ENCODE measurements around the gene TBC1D1. TPM values are rescaled to one million over a fixed set of nuclear protein-coding genes. Genes with fewer than 3 reads are reported as not detected.

The TBC1D1 gene
- polyA plus RNA-seq, 3 donors = 23.3 to 70.0 (median 31.5) TPM

DNA sequence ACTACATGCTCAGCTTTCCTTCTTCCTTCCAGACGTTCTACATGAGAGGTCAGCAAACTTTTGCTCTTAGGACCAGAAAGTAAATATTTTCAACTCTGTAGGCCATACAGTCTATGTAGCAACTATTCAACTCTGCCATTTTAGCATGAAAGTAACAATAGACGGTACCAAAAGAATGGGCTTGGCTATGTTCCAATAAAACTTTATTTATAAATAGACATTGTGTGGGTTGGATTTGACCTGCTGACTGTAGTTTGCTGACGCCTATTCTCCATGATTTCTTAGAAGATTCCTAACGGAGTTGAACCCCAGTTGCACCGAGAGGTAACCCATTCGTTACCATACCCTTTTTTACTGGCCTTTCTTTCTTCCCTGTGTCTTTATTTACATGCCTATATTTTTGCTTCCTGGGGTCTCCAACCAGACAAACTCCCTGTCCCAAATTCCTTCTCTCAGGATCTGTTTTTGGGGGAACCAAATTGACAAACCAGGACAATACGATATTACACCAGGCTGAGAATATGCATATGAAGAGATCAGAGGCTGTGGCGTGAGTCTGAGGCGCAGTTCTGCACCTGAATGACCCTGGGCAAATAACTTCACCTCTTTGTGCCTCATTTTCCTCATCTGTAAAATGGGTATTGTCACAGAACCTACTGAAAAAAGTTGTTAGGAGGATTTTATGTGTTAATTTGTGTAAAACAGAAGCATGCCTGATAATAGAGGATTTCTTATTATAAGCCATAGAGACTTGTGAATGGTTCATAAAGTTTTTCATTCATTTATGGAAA lies 58.9 kb downstream of the TBC1D1 start:
- Histone ChIP-seq H3K4me2 (replicated peaks; ENCODE audit: extremely low read depth, low read length, poor library complexity, severe bottlenecking) (no peak overlapping the region), H3K4me3 (replicated peaks in 1 of 3; ENCODE audit: low read depth in 2 of 3, low read length in 3 of 3) (no peak overlapping the region), H3K79me2 (ENCODE audit: insufficient read depth, low read length) (peaks cover 49% of the 10 kb centered on the region), H3K36me3 (replicated peaks in 1 of 2; ENCODE audit: control insufficient read depth in 1 of 2, insufficient read depth in 2 of 2, low read length in 2 of 2) (peaks cover 3 to 22% of the 10 kb centered on the region in 2 donors), H3K4me1 (ENCODE audit: control insufficient read depth in 1 of 2, insufficient read depth in 2 of 2, low read length in 2 of 2) (peaks cover 27 to 41% of the 10 kb centered on the region in 2 donors), H3K9me3 (replicated peaks in 1 of 2; ENCODE audit: control insufficient read depth in 1 of 2, insufficient read depth in 1 of 2, low read length in 2 of 2) (no peaks in the 10 kb centered on the region), H3K9ac (ENCODE audit: insufficient read depth, low read length, poor library complexity, severe bottlenecking) (no peak overlapping the region), H4K20me1 (ENCODE audit: insufficient read depth, low read length) (peaks cover 82% of the 10 kb centered on the region), H3K27me3 (ENCODE audit: control insufficient read depth in 2 of 2, insufficient read depth in 2 of 2, low read length in 2 of 2) (no peaks in the 10 kb centered on the region), H2AFZ (ENCODE audit: insufficient read depth, low read depth, low read length, poor library complexity, severe bottlenecking) (no peak overlapping the region), H3K27ac (ENCODE audit: low read depth in 1 of 2, low read length in 2 of 2) (no peak overlapping the region)
- H3K4me3 Mint-ChIP-seq = no peak overlapping the region
- H3K9me3 Mint-ChIP-seq = peaks cover 0 to 3% (median 0%) of the 10 kb centered on the region in 7 donors
- TF ChIP-seq, protein P1, sequence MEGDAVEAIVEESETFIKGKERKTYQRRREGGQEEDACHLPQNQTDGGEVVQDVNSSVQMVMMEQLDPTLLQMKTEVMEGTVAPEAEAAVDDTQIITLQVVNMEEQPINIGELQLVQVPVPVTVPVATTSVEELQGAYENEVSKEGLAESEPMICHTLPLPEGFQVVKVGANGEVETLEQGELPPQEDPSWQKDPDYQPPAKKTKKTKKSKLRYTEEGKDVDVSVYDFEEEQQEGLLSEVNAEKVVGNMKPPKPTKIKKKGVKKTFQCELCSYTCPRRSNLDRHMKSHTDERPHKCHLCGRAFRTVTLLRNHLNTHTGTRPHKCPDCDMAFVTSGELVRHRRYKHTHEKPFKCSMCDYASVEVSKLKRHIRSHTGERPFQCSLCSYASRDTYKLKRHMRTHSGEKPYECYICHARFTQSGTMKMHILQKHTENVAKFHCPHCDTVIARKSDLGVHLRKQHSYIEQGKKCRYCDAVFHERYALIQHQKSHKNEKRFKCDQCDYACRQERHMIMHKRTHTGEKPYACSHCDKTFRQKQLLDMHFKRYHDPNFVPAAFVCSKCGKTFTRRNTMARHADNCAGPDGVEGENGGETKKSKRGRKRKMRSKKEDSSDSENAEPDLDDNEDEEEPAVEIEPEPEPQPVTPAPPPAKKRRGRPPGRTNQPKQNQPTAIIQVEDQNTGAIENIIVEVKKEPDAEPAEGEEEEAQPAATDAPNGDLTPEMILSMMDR (IDR thresholded peaks at IDR 0.05) = no peak
- no peak for DNase-seq
- no peaks in the 10 kb centered on the region for H3K27me3 Mint-ChIP-seq (ENCODE audit: low read depth in 3 of 3)
- no peak overlapping the region for H3K27ac Mint-ChIP-seq
- 89% methylated on average over 5 of the region's 9 CpGs for WGBS (ENCODE audit: insufficient coverage)
- H3K4me1 Mint-ChIP-seq = peaks cover 42% of the 10 kb centered on the region
- H3K36me3 Mint-ChIP-seq = peaks cover 34 to 40% of the 10 kb centered on the region in 2 donors
- intact Hi-C loops (cut with micrococcal nuclease) = no loop called here

DNA sequence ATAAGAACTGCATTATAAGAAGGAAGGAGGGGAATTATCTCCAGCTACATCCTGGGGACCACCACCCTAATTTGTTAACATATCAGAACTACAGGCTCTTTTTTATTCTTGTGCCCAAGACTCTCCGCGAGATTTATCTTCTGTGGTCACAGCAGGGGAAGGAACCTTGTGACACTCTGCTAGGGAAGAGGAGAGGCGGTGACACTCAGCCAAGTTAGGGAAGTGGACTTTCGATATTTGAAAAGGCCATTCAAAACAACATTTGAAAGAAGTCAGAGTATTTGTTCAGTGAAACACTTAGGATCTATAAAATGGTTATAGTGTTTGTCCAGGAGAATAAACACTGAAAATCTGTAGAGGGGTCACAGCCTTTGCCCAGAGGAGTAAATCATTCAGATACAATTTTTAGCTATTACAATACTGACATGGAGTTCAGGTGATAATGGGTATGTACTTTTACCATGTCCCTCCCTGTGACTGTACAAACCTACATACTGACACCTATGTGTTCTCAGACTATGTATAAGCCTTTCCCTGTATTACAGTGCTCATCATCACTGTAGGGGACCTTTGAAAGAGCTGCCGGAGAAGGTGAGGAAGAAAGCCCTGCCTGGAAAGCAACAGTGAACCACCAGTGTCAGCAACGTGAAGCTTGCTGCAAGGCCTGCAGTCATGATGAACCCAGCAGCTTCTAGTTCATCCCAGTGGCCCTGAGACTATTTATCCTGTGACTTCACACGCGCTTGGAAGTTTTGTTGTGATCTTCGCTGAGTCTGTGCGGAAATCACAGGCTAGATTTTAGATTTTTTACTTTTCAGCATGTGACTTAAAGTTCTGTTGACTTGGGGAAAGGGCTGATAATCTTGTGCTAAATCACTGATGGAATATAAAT lies 60.8 kb downstream of the TBC1D1 start:
- TF ChIP-seq, protein P1 (IDR thresholded peaks at IDR 0.05) = no peak
- peaks cover 0 to 3% (median 0%) of the 10 kb centered on the region in 7 donors for H3K9me3 Mint-ChIP-seq
- H3K4me3 ChIP-seq (replicated peaks in 1 of 3; ENCODE audit: low read depth in 2 of 3, low read length in 3 of 3) = peak overlapping the region in 1 of 3 experiments; percentile 12
- H3K4me3 Mint-ChIP-seq = no peak overlapping the region
- peak; percentile 34 to 50 (median 44) for DNase-seq
- no peaks in the 10 kb centered on the region for H3K9me3 ChIP-seq (replicated peaks in 1 of 2; ENCODE audit: control insufficient read depth in 1 of 2, insufficient read depth in 1 of 2, low read length in 2 of 2)
- peaks cover 28% of the 10 kb centered on the region for H3K4me1 Mint-ChIP-seq
- peaks cover 20 to 24% of the 10 kb centered on the region in 2 donors for H3K4me1 ChIP-seq (ENCODE audit: control insufficient read depth in 1 of 2, insufficient read depth in 2 of 2, low read length in 2 of 2)
- H3K27ac Mint-ChIP-seq = peak overlapping the region; percentile 1 to 90 (median 57)
- H3K79me2 ChIP-seq (ENCODE audit: insufficient read depth, low read length) = peaks cover 47% of the 10 kb centered on the region
- peak overlapping the region; percentile 28 for H3K4me2 ChIP-seq (replicated peaks; ENCODE audit: extremely low read depth, low read length, poor library complexity, severe bottlenecking)
- 42% methylated on average over 4 of the region's 10 CpGs for WGBS (ENCODE audit: insufficient coverage)
- H2AFZ ChIP-seq (ENCODE audit: insufficient read depth, low read depth, low read length, poor library complexity, severe bottlenecking) = peak overlapping the region; percentile 4
- H3K27ac ChIP-seq (ENCODE audit: low read depth in 1 of 2, low read length in 2 of 2) = peak overlapping the region in 1 of 2 donors; percentile 67
- H4K20me1 ChIP-seq (ENCODE audit: insufficient read depth, low read length) = peaks cover 63% of the 10 kb centered on the region
- intact Hi-C loops (cut with micrococcal nuclease) = no loop called here
- no peak overlapping the region for H3K9ac ChIP-seq (ENCODE audit: insufficient read depth, low read length, poor library complexity, severe bottlenecking)
- H3K27me3 ChIP-seq (ENCODE audit: control insufficient read depth in 2 of 2, insufficient read depth in 2 of 2, low read length in 2 of 2) = no peaks in the 10 kb centered on the region
- peaks cover 3 to 30% of the 10 kb centered on the region in 2 donors for H3K36me3 ChIP-seq (replicated peaks in 1 of 2; ENCODE audit: control insufficient read depth in 1 of 2, insufficient read depth in 2 of 2, low read length in 2 of 2)
- H3K27me3 Mint-ChIP-seq (ENCODE audit: low read depth in 3 of 3) = no peaks in the 10 kb centered on the region
- peaks cover 39 to 46% of the 10 kb centered on the region in 2 donors for H3K36me3 Mint-ChIP-seq

Measured in CD14-positive monocyte (primary cell).